HCT116 (cell line): ENCODE results near the gene ASNSD1. TPM values are rescaled to one million over a fixed set of nuclear protein-coding genes. Genes with fewer than 3 reads are reported as not detected.

Experiments used
- ATAC-seq: fragments of 200-7000 bp; cut with Tn5 transposase; 2 replicates; pipeline ENCODE4 v1.9.1; 2020; ENCODE audit warnings: mild to moderate bottlenecking, moderate library complexity
- BruUV-seq: library from RNA; stranded (reverse); fragments of 400-500 nt; replicated peaks from 2 replicates; lab custom pipeline; 2021; lab: Mats Ljungman, UMichigan
- CTCF ChIA-PET: fragments of 300-600 bp; sonication (Branson Sonifier 250); formaldehyde crosslinking; loops from one replicate; lab custom pipeline; 2021; ENCODE audit warnings: antibody characterized with exemption; lab: Charles Lee
- POLR2A ChIA-PET: fragments of 300-600, 350-600 bp; sonication (Branson Sonifier 250); formaldehyde crosslinking; loops from one replicate; lab custom pipeline; 2021; ENCODE audit warnings: antibody characterized with exemption; lab: Charles Lee
- RAD21 ChIA-PET, 2 experiments: fragments of 300-600 bp; sonication (Branson Sonifier 250); formaldehyde crosslinking; loops; one replicate each; lab custom pipeline; 2023; ENCODE audit warnings: low total read pairs in 2 of 2; ENCODE audit not compliant: uncharacterized antibody in 2 of 2, unreplicated experiment in 2 of 2, low non-redundant PET in 1 of 2; lab: Charles Lee
- DNase-seq: peaks from one replicate; pipeline ENCODE4 v3.0.0-alpha.2; 2010; ENCODE audit warnings: low read depth, low spot score
- H2AFZ ChIP-seq: fragments of 200-600 bp; shearing (Covaris generic), sonication (generic); 2 replicates; pipeline ENCODE4 v1.6.1; 2017; ENCODE audit warnings: low read depth, mixed run types, mixed read lengths, antibody characterized with exemption, low read length; ENCODE audit not compliant: poor library complexity, severe bottlenecking
- H3K27ac ChIP-seq: 2 replicates; pipeline ENCODE4 v1.5.1; 2012; ENCODE audit warnings: low read depth, low read length
- H3K27me3 ChIP-seq: fragments of 200-600 bp; sonication (generic); 2 replicates; pipeline ENCODE4 v1.6.1; 2016; ENCODE audit warnings: mixed run types, low read length, mixed read lengths; ENCODE audit not compliant: insufficient read depth
- H3K36me3 ChIP-seq, 2 experiments: fragments of 200-500 bp in 1 of 2; fragments of 200-600 bp in 1 of 2; sonication (Bioruptor generic) in 1 of 2; sonication (generic) in 1 of 2; 2 replicates each; pipeline versions ENCODE4 v1.5.1 to v1.6.1; 2014 to 2016; ENCODE audit warnings: low read length in 2 of 2, inconsistent platforms in 1 of 2, mixed read lengths in 1 of 2, mixed run types in 1 of 2; ENCODE audit not compliant: insufficient read depth in 2 of 2, control insufficient read depth in 1 of 2
- H3K4me1 ChIP-seq, 2 experiments: fragments of 200-600 bp in 1 of 2; sonication (generic) in 1 of 2; 2 replicates each; pipeline versions ENCODE4 v1.5.1 to v1.6.1; 2012 to 2017; ENCODE audit warnings: low read length in 2 of 2, inconsistent platforms in 1 of 2, mild to moderate bottlenecking in 1 of 2, mixed read lengths in 1 of 2, mixed run types in 1 of 2, moderate library complexity in 1 of 2; ENCODE audit not compliant: insufficient read depth in 2 of 2, control insufficient read depth in 1 of 2
- H3K4me2 ChIP-seq: fragments of 200-600 bp; sonication (generic); 2 replicates; pipeline ENCODE4 v1.6.1; 2017; ENCODE audit warnings: mixed run types, low read length, mixed read lengths
- H3K4me3 ChIP-seq, 2 experiments: fragments of 200-600 bp in 1 of 2; sonication (generic) in 1 of 2; replicated peaks in 1 of 2; 2 replicates each; pipeline ENCODE4 v1.5.1; 2011 to 2016; ENCODE audit warnings: low read length in 2 of 2, control low read depth in 1 of 2, low read depth in 1 of 2, mild to moderate bottlenecking in 1 of 2, mixed read lengths in 1 of 2, mixed run types in 1 of 2
- H3K79me2 ChIP-seq: fragments of 200-600 bp; sonication (generic); 2 replicates; pipeline ENCODE4 v1.6.1; 2017; ENCODE audit warnings: mild to moderate bottlenecking, mixed run types, low read length, moderate library complexity, mixed read lengths; ENCODE audit not compliant: insufficient read depth
- H3K9ac ChIP-seq: fragments of 200-600 bp; sonication (generic); 2 replicates; pipeline ENCODE4 v1.6.1; 2016; ENCODE audit warnings: low read length, mixed read lengths
- H3K9me2 ChIP-seq: fragments of 200-600 bp; sonication (generic), shearing (Covaris generic); 2 replicates; pipeline ENCODE4 v1.6.1; 2017; ENCODE audit warnings: mixed run types, mild to moderate bottlenecking, moderate library complexity; ENCODE audit not compliant: insufficient read depth
- H3K9me3 ChIP-seq, 2 experiments: fragments of 200-500 bp in 1 of 2; fragments of 200-600 bp in 1 of 2; sonication (Bioruptor generic) in 1 of 2; sonication (generic) in 1 of 2; 2 replicates each; pipeline ENCODE4 v1.6.1; 2014 to 2017; ENCODE audit warnings: low read length in 2 of 2, mixed read lengths in 2 of 2, inconsistent platforms in 1 of 2, low read depth in 1 of 2, mild to moderate bottlenecking in 1 of 2, mixed run types in 1 of 2, moderate library complexity in 1 of 2; ENCODE audit not compliant: control insufficient read depth in 1 of 2, insufficient read depth in 1 of 2
- H4K20me1 ChIP-seq: fragments of 200-600 bp; sonication (generic), shearing (Covaris generic); 2 replicates; pipeline ENCODE4 v1.6.1; 2017; ENCODE audit warnings: mixed run types, mild to moderate bottlenecking, moderate library complexity; ENCODE audit not compliant: insufficient read depth
- CBX3 ChIP-seq: IDR thresholded peaks from 2 replicates; pipeline ENCODE4 v1.6.1; 2012; ENCODE audit warnings: low read depth
- CEBPB ChIP-seq: IDR thresholded peaks from 2 replicates; pipeline ENCODE4 v1.6.1; 2012; ENCODE audit warnings: low read depth
- CTCF ChIP-seq, 3 experiments: fragments of 200-600 bp in 1 of 3; sonication (generic) in 1 of 3; IDR thresholded peaks in 2 of 3; conservative IDR thresholded peaks in 1 of 3; 2 replicates each; pipeline ENCODE4 v1.5.1; 2012 to 2017; ENCODE audit warnings: low read depth in 2 of 3, low read length in 2 of 3, antibody characterized with exemption in 1 of 3, borderline replicate concordance in 1 of 3, control low read depth in 1 of 3, mild to moderate bottlenecking in 1 of 3, mixed read lengths in 1 of 3, mixed run types in 1 of 3, moderate library complexity in 1 of 3; ENCODE audit not compliant: insufficient read depth in 1 of 3
- ELF1 ChIP-seq: IDR thresholded peaks from 2 replicates; pipeline ENCODE4 v1.6.1; 2012; ENCODE audit warnings: low read depth, borderline replicate concordance
- EZH2 ChIP-seq: fragments of 200-600 bp; sonication (generic); IDR thresholded peaks from 2 replicates; pipeline ENCODE4 v1.6.1; 2017; ENCODE audit warnings: antibody characterized with exemption, mixed run types
- EZH2phosphoT487 ChIP-seq: fragments of 200-600 bp; IDR thresholded peaks from 2 replicates; pipeline ENCODE4 v1.6.1; 2018; ENCODE audit warnings: antibody characterized with exemption, borderline replicate concordance
- JUND ChIP-seq: IDR thresholded peaks from 2 replicates; pipeline ENCODE4 v1.6.1; 2012
- MAX ChIP-seq: IDR thresholded peaks from 2 replicates; pipeline ENCODE4 v1.6.1; 2012
- POLR2AphosphoS5 ChIP-seq: IDR thresholded peaks from 2 replicates; pipeline ENCODE4 v1.6.1; 2011; ENCODE audit warnings: mild to moderate bottlenecking, low read depth, low read length, moderate library complexity
- SIN3A ChIP-seq: IDR thresholded peaks from 2 replicates; pipeline ENCODE4 v1.6.1; 2012; ENCODE audit warnings: low read depth
- SP1 ChIP-seq: IDR thresholded peaks from 2 replicates; pipeline ENCODE4 v1.6.1; 2012; ENCODE audit warnings: low read depth
- TCF7L2 ChIP-seq: IDR thresholded peaks from 2 replicates; pipeline ENCODE4 v1.7.0; 2011; ENCODE audit warnings: borderline replicate concordance, inconsistent platforms; ENCODE audit not compliant: insufficient read depth, insufficient read length; ENCODE audit errors: extremely low read depth
- YY1 ChIP-seq: IDR thresholded peaks from 2 replicates; pipeline ENCODE4 v1.6.1; 2011; ENCODE audit warnings: low read length, low read depth, moderate library complexity, mild to moderate bottlenecking; ENCODE audit not compliant: insufficient replicate concordance; ENCODE audit errors: extremely low read depth
- intact Hi-C: fragments of 100-400 bp; cut with micrococcal nuclease; formaldehyde crosslinking; loops from 2 replicates; pipeline ENCODE4 v1.10.0; 2022
- total RNA-seq: library from RNA; stranded (reverse); gene quantifications from one replicate; pipeline ENCODE4 v1.2.1, GENCODE V29; 2021; ENCODE audit not compliant: unreplicated experiment
- TF ChIP-seq, protein P1 (sequence below): IDR thresholded peaks from 2 replicates; pipeline ENCODE4 v1.6.1; 2012
- TF ChIP-seq, protein P2 (sequence below): IDR thresholded peaks from 2 replicates; pipeline ENCODE4 v1.6.1; 2012; ENCODE audit warnings: low read depth

The ASNSD1 gene
- total RNA-seq, 1 experiment from 2014 or later, result 33.6 TPM

DNA sequence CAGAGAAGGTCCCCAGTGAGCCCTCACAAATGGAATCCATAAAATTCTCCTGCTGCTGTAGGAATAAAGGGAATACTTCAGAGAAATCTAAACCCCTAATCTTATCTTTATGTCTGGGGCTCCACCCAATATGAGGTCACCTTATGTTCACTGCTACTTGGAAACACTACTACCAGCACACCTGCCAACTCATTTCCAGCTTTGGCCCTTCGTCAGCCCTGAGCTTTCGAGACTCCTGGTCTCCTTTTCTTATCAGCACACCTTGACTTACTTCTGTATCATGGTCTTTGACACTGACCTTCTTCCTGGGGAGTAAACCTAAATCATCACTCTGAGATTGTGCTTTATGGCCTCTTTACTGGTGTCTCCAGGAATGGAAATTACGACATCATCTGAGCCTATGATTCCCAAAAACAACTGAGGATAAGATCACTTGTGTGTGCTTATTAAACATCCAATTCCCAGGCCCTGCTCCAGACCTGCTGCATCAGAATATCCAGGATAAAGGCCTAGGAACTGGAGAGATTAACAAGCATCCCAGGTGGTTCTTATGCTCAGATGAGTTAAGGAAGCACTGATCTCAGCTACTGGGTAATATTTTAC, 22.2 kb upstream of the ASNSD1 start:
- POLR2A ChIA-PET, result no interaction called here
- CTCF ChIA-PET, result no interaction called here
- TF ChIP-seq MAX (no peak), SIN3A (no peak), TCF7L2 (no peak)
- TF ChIP-seq, protein P1, sequence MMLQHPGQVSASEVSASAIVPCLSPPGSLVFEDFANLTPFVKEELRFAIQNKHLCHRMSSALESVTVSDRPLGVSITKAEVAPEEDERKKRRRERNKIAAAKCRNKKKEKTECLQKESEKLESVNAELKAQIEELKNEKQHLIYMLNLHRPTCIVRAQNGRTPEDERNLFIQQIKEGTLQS, result no peak
- Histone ChIP-seq H3K9ac (no peak overlapping the region), H3K36me3 (no peaks in the 10 kb centered on the region), H3K79me2 (no peaks in the 10 kb centered on the region), H3K4me2 (no peak overlapping the region), H3K9me3 (no peaks in the 10 kb centered on the region), H3K27me3 (no peaks in the 10 kb centered on the region), H2AFZ (no peak overlapping the region), H4K20me1 (no peaks in the 10 kb centered on the region), H3K4me1 (no peaks in the 10 kb centered on the region), H3K4me3 (no peak overlapping the region), H3K27ac (no peak overlapping the region), H3K9me2 (no peaks in the 10 kb centered on the region)
- DNase-seq (no peak), ATAC-seq (no peak)
- no TSS peak for BruUV-seq
- RAD21 ChIA-PET, result no interaction called here
- intact Hi-C loops, result no loop called here

GRCh38 chr2:189641002-189641401, 20.3 kb upstream of the ASNSD1 start:
- Histone ChIP-seq H2AFZ (no peak overlapping the region), H3K4me1 (no peaks in the 10 kb centered on the region), H3K27ac (no peak overlapping the region), H3K36me3 (no peaks in the 10 kb centered on the region), H4K20me1 (no peaks in the 10 kb centered on the region), H3K27me3 (no peaks in the 10 kb centered on the region), H3K79me2 (no peaks in the 10 kb centered on the region), H3K4me2 (no peak overlapping the region), H3K9me2 (no peaks in the 10 kb centered on the region), H3K9me3 (no peaks in the 10 kb centered on the region), H3K4me3 (no peak overlapping the region), H3K9ac (no peak overlapping the region)
- RAD21 ChIA-PET, result no interaction called here
- no peak for DNase-seq
- no TSS peak for BruUV-seq
- POLR2A ChIA-PET, result no interaction called here
- ATAC-seq, result no peak
- CTCF ChIA-PET, result no interaction called here
- intact Hi-C loops, result no loop called here
- no peak for TF ChIP-seq SP1
- TF ChIP-seq MAX, result no peak
- TF ChIP-seq EZH2, result no peak
- TF ChIP-seq EZH2phosphoT487, result no peak
- TF ChIP-seq YY1, result no peak
- TF ChIP-seq, protein P2, sequence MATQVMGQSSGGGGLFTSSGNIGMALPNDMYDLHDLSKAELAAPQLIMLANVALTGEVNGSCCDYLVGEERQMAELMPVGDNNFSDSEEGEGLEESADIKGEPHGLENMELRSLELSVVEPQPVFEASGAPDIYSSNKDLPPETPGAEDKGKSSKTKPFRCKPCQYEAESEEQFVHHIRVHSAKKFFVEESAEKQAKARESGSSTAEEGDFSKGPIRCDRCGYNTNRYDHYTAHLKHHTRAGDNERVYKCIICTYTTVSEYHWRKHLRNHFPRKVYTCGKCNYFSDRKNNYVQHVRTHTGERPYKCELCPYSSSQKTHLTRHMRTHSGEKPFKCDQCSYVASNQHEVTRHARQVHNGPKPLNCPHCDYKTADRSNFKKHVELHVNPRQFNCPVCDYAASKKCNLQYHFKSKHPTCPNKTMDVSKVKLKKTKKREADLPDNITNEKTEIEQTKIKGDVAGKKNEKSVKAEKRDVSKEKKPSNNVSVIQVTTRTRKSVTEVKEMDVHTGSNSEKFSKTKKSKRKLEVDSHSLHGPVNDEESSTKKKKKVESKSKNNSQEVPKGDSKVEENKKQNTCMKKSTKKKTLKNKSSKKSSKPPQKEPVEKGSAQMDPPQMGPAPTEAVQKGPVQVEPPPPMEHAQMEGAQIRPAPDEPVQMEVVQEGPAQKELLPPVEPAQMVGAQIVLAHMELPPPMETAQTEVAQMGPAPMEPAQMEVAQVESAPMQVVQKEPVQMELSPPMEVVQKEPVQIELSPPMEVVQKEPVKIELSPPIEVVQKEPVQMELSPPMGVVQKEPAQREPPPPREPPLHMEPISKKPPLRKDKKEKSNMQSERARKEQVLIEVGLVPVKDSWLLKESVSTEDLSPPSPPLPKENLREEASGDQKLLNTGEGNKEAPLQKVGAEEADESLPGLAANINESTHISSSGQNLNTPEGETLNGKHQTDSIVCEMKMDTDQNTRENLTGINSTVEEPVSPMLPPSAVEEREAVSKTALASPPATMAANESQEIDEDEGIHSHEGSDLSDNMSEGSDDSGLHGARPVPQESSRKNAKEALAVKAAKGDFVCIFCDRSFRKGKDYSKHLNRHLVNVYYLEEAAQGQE, result no peak
- TF ChIP-seq CTCF (IDR thresholded peaks at IDR 0.05 in 2 of 3, conservative IDR thresholded peaks at IDR 0.05 in 1 of 3; ENCODE audit: borderline replicate concordance in 1 of 3, insufficient read depth in 1 of 3, low read depth in 2 of 3, low read length in 2 of 3), result no peak
- no peak for TF ChIP-seq JUND
- TF ChIP-seq CBX3, result no peak
- TF ChIP-seq POLR2AphosphoS5, result no peak
- no peak for TF ChIP-seq CEBPB
- TF ChIP-seq ELF1, result no peak
